Measurements from ENCODE around the gene CLN6.
"Not testable (repeated sequence)": the region's sequence is repeated elsewhere in the genome, so short reads cannot be mapped to it uniquely, and the experiment has no call there.

Gene CLN6

DNA sequence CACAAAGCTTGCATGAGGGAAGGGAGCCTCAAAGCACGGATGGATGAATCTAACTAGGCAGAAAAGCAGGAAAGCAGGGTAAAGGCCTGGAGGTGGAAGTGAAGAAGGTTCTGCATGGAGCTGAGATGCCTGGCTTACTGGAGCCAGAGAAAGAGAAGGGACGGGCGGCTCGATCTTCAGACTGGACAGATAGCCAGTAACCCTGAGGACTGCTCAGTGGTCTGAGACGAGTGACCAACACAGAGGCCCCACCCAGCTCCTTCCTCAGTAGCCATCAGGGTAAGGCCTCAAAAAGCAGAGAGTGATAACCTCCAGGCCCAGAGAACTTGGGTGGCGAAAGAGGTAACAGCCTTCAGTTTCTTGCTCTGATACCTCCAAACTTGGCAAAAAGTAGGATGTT is 6.4 kb downstream of the CLN6 start:
- DNase-seq (ENCODE audit: low spot score), result no peak

DNA sequence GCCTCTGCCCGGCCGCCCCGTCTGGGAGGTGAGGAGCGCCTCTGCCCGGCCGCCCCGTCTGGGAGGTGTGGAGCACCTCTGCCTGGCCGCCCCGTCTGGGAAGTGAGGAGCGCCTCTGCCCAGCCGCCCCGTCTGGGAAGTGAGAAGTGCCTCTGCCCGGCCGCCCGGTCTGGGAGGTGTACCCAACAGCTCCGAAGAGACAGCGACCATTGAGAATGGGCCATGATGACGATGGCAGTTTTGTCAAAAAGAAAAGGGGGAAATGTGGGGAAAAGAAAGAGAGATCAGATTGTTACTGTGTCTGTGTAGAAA is 7.1 kb downstream of the CLN6 start:
- not testable (repeated sequence) for DNase-seq (ENCODE audit: low spot score)

DNA sequence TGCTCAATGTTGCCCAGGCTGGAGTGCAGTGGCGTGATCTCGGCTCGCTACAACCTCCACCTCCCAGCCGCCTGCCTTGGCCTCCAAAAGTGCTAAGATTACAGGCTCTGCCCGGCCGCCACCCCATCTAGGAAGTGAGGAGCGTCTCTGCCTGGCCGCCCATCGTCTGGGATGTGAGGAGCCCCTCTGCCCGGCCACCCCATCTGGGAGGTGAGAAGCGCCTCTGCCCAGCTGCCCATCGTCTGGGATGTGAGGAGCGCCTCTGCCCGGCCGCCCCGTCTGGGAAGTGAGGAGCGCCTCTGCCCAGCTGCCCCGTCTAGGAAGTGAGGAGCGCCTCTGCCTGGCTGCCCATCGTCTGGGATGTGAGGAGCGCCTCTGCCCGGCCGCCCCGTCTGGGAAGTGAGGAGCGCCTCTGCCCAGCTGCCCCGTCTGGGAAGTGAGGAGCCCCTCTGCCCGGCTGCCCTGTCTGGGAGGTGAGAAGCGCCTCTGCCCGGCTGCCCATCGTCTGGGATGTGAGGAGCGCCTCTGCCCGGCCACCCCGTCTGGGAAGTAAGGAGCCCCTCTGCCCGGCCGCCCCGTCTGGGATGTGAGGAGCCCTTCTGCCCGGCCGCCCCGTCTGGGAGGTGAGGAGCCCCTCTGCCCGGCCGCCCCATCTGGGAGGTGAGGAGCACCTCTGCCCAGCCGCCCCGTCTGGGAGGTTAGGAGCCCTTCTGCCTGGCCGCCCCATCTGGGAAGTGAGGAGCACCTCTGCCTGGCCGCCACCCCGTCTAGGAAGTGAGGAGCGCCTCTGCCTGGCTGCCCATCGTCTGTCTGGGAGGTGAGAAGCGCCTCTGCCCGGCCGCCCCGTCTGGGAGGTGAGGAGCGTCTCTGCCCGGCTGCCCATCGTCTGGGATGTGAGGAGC is 7.7 kb downstream of the CLN6 start:
- not testable (repeated sequence) for DNase-seq (ENCODE audit: low spot score)

DNA sequence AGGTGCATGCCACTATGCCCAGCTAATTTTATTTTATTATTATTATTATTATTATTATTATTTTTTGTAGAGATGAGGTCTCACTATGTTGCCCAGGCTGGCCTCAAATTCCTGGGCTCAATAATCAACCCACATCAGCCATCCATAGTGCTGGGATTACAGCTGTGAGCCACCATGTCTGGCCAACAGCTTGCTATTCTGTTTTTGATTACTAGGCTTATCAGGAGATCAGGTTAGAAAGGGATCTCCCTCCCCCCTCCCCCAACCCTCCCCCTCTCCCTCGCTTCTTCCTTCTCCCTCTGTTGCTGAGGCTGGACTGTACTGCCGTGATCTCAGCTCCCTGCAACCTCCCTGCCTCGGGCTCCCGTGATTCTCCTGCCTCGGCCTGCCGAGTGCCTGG is 8.6 kb downstream of the CLN6 start:
- DNase-seq (ENCODE audit: low spot score), result no peak

DNA sequence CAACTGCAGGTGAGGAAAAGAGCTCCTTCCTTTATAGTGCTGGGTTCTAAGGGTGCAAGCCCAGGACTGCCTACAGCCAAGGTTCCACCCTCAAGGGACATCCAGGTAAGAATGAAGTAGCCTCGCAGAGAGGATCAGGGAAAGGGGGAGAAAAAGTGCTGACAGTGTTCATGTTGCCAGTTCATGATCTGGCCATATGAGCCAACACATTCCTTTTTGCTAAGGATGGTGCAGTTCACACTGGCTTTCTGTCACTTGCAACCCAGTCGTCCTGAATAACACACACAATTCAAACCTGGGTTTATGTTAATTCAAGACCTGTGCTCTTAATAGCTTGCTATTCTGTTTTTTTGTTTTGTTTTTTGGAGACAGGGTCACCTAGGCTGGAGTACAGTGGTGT is 9.0 kb downstream of the CLN6 start:
- no peak for DNase-seq (ENCODE audit: low spot score)

DNA sequence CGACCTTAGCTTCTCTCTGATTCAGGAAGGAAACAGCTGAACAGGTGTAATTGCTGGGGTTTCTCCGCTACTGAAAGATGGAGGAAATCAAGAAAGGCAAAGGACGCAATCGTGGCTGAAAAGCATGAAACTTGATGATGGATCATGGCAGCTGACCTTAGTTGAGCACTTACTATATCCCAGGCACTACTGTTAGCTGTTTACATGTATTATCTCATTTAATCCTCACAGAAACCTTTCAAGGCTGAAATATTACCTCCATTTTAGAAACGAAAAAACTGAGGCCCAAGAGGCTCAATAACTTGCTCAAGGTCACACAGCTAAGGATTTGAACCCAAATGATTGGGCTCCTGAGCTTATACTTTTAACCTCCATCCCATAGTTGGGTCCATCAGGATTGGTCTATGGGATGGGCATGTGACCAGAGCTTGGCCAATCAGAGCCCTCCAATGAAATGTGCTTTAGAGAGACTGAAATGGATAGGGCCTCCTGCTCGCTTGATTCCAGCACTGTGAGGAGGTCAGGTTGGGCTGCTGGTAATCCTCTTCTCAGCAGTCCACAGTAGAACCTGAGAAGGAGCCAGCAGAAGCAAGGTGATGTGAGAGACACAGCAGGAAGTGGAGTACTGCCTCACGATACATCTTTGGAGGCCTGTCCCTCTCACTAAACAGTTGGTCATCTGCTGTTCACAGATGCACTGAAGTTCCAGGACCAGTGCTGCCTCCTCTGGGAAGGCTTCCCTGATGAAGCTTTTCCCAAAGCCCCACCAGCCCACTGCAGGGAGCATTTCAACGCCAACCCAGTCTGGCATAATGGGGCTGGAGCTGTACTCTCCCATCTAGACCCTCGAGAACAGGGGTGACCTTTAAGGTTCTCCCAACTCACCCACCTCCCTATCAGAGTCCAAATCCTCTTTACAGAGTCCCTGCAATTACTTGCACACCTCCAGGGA is 10.4 kb downstream of the CLN6 start:
- DNase-seq (ENCODE audit: low spot score), result no peak

DNA sequence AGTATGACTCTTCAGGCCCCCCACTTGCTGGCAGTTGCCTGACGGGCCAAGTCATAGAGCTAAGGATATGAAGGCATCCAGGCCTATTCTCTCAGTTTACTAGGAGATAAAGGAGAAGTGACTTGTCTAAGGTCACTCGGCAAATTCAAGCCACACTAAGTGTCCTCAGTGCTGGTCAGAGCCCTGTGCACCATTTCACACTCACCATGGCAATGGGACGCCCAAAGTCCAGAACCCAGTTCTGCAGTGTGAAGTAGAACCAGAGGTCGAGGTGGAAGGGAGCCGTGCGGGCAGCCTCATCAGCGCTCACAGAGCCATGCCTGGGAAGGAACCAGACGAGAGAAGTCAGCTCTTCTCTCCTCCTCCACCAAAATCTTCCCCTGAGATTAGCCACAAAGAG is 11.2 kb downstream of the CLN6 start:
- no peak for DNase-seq (ENCODE audit: low spot score)

DNA sequence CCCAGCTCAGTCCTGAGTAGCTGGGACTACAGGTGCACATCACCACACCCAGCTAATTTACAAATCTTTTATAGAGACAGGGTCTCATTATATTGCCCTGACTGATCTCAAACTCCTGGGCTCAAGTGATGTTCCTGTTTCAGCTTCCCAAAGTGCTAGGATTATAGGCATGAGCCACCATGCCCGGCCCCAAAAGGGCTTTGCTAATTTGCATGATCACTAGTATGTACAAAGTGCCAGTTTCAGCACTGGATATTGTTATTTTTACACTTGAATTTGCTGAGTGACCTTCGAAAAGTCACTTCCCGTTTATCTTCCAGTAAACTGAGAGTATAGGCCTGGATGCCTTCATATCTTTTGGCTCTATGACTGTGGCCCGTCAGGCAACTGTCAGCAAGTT is 12.2 kb downstream of the CLN6 start:
- DNase-seq (ENCODE audit: low spot score), result no peak

DNA sequence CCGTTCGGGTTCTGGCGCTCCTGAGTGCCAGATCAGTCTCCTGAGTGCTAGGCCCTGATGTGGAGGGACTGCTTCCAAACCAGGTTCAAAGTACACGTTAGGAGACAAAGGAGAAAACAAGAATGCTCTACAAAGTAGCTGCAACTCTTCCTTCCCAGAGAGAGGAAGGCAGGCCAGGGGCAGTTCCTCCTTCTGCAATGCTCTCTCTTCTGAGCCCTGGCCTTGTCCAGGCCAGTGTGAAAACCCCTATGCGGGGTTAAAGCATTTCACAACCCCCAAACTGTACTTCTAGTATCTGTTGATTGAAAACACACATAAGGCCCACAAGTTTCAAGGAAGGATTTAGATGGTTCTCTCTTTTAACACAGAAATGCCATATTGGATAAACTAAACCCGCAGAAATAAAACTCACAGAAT is 14.7 kb downstream of the CLN6 start:
- no peak for DNase-seq (ENCODE audit: low spot score)

DNA sequence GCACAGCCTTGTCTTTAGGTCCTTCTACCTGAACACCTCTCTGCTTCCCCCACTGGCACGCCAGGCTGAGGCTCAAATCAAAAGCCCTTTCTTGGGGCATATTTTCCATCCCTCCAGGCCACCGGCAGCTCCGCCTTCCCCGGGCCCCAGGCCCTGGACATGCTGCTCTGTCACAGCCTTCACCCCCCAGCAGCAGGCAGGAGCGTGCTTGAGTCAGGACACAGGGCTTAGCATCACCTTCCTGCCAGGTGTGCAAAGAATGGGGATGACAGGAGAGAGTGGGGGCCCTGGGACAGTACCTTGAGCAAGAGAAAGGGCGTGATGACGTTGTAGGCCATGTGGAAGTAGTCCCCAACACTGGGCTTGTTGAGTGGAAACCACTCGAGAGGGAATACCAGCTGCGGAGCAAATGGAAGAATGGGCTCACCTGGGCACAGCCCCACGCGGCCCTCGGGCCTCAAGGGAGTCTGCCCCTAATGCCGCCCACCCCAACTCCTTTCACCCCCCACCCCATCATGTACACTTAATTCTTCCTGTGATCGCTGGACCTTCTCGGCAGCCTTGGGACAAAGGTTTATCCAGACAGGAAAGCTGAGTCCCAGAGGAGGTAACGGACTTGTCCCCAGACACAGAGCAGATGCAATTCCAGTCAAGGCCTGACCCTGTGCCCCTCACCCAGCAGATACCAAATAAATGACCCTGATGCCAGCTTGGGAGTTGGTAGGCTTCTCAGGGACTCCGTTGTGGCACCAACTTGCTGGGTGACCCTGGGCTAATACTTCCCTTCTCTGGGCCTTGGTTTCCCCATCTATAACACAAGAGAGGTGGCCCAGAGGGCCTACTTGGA is 15.3 kb downstream of the CLN6 start:
- DNase-seq (ENCODE audit: low spot score), result no peak

DNA sequence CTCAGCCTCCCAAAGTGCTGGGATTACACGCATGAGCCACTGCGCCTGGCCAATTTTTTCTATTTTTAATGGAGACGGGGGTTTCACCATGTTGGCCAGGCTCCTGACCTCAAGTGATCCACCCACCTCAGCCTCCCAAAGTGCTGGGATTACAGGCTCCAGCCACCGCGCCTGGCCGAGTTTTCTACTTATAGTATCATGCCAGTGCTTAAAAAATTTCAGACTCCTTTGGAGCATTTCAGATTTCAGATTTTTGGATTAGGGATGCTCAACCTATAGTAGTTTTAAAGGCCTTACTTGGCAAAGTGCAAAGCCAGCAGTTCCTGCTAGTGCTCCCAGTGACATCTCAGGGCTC is 16.1 kb downstream of the CLN6 start:
- DNase-seq (ENCODE audit: low spot score), result not testable (repeated sequence)

DNA sequence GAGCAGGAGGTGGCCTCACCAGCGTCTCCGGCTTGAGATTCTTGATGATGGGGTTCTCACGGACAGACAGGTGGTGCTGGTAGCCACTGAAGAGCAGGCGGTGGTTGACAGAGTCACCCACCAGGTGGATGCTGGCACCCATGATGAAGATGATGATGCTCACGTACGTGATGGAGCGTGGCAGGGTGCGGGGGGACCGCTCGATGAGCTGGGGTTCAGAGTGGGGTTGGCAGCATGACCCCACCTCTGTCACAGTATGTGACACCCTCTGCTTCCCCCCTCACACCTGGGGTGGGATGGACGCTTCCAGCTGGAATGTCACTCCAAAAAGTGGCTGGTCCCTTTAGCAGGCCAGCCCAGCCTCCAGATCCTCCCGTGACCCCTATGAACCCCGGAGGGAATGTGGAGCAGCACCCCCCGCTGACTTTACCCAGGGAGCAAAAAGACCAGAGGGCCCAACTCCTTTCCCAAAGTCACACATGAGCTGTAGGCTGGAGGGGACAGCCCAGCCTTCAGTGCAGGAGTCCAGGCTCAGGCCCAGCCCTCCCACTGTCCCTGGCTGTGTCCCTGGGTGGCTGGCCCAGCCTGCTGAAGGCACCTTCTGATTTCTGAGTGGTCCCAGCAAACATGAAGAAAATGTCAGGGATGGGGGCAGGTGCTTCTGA is 17.7 kb downstream of the CLN6 start:
- no peak for DNase-seq (ENCODE audit: low spot score)

DNA sequence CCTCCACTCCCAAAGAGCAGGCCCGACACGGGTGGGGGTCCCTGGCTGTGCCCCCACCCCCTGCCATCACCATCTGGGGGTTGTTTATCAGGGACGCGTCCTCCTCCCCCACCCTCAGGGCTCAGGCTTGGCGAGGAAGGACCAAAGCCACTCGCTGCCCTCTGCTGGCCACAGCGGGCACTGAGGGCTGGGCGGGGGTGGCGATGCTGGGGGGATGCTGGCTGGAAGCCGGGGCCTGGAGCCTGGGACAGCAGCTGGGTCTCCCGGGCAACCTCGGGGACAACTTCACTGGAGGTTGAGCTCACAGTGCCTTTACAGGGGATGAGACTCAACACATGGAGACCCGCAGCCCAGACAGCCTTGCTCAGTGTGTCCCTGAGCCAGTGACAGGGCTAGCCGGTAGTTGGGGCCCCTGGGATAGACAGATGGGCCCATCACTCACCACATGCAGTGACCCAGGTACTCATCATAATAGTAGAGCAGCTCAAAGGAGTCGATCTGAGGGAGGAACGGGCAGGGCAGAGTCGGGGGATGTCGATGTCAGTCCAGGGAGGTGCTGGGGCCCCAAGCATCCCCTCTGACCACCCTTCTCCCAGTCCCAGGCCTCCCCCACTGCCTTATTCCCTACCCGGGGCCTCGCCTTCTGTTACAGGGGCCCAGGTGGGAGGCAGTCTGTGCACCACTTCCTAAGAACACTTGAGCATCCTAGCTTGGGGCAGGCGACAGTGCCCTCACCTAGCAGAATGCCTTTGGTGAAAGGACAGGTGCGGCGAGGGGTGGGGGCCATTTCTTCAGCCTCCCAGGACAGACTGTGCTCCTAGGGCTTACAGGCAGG is 18.5 kb downstream of the CLN6 start:
- DNase-seq (ENCODE audit: low spot score), result peak; percentile 42

DNA sequence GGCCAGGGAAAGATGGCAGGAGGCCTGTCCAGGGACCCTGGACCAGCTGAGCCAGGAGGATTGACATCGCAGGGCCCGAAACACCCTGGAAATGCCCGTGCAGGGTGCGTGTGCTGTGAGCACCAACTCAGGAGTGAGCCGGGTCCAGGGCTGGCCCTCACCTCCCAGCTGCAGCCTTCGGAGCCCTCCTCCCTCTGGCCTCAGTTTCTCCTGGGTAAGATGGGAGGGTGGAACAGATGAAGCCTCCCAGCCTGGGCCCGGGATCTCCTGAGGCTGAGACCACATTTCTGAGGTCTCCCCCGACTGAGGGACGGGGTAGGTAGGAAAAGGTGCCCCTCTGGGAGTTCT is 19.1 kb downstream of the CLN6 start:
- no peak for DNase-seq (ENCODE audit: low spot score)

DNA sequence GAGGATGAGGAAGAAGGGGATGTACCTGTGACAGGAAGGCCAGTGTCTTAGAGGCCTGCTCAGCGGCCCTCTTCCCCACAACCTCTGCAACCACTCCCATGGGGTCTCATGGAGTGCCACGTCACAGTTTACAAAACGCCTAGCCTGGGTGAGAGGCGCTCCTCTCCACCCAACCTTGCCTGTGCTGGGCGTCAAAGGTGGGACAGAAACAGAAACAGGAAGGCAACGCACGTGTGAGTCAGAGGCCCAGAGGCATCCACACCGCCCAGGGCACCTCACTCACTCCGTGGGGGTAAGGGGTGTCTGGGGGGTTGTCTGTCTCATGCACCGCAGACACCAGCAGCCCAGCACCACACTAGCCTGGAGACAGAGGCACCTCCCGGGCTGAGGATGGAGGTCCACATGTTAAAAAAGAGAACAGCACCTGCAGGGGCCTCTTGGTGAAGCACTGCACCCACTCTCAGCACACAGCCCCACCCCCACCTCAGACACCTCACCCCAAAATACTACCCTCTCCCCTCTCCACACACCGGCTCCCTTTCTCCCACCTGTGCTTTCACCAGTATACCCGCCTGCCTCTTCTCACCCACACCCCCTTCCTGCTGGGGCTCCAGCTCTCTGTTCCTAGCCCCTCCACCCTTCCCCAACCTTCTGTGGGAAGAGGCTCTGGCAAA is 19.7 kb downstream of the CLN6 start:
- peak; percentile 31 for DNase-seq (ENCODE audit: low spot score)

DNA sequence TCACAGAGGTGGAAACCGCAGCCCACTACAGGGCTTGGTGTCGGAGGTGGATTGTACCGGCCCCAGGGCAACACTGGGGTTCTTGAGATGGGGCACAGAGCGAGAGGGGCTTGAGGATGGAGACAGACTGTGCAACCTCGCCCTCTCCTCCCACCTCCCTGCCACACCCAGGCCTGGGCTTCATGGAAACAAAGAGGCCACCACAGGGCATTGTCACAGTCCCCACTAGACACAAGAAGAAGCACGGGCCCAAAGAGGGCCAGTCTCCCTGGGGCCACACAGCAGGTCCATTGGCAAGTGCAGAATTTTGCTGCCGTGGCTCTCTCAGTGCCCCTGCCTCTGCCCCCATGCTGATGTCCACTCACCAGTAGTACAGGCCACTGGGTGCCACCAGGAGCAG is 20.3 kb downstream of the CLN6 start:
- no peak for DNase-seq (ENCODE audit: low spot score)

DNA sequence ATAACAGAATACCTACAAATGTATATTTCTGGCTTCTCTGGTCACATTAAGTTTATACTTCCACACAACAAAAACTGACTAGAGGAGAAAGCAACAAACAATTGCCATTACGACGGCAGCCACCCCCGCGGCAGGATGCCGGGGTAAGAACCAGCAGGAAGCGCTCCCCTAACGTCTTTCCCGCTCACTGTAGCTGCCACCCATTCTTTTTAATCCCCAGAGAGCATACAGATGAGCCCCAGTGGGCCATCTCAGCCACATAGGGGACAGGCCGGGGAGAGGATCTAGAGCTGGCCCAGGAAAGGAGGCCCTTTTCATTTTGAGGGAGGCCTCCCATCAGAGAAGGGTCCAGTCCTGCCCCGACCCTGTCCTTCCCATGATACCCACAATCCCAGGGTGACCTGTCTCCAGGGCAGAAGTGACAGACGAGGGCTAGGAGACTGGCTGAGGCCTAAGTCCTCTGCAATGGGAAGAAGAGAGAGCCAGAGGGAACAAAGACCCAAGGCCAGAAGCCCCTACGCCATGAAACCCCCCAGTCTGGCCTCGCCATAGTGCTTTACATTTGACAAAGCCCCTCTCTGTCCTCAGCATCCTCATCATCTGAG is 20.8 kb downstream of the CLN6 start:
- DNase-seq (ENCODE audit: low spot score), result no peak

DNA sequence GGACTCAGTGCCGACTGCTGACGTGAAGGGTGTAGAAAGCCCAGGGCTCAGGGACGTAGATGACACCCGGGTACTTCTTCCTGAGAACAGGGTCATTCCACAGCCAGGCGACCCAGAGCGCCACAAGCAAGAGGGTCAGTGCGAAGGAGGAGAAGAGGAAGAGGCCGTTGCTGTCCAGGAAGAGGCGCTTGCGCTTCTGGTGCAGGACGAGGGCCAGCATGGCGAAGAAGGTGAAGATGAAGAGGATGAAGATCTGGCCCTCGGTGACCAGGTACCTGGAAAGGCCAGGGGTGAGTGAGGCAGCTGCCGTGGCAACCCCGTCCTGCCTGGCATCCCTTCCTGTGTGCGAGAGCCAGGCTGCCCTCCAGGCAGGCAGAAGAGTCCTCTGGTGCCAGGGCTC is 21.4 kb downstream of the CLN6 start:
- no peak for DNase-seq (ENCODE audit: low spot score)

DNA sequence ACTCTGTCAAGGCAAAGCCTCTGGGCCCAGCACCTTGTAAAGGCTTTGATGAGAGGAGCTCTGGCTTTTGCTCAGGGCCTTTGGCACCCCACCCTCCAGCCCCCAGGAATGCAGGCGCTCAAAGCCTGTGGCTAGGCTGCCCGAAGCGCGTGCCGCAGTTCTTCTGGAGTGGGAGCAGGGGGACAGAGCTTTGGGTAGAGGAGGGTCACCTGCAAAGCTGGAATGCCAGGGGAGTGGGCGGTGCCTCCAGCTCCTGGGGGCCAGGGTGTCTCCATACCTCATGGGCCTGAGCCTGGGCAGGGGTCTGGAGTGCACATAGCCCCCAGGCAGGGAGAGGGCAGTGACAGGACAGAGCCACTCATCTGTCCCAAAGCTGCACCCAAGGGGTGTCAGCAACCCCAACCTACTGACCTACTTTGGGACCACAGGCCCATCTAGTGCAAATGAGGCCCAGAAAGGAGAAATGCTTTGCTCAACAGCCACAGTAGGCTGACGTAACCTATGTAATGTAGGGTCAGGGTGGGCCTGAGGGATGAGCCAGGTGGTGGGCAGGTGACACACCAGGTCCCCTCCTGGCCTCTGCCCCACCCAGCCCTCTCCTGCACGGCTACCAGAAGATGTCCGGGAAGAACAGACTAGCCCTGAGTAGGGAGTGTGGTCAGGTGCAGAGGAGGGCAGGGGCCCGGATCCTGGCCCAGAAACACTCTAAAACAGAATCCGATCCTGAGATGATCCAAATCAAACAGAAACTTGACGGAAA is 22.2 kb downstream of the CLN6 start:
- no peak for DNase-seq (ENCODE audit: low spot score)
